Stomach smooth muscle (tissue), 2 donors: Measurements from ENCODE around the gene LRRFIP2.
A peak's percentile ranks its signal among the peaks of the same experiment; 100 is the strongest.

Experiments
- H3K27ac ChIP-seq: one replicate; pipeline ENCODE4 v1.7.0; 2013; ENCODE audit warnings: mild to moderate bottlenecking, low read length, inconsistent platforms
- H3K27me3 ChIP-seq, 2 donors: one replicate each; pipeline ENCODE4 v1.7.0; 2013; ENCODE audit warnings: low read length in 2 of 2; ENCODE audit not compliant: insufficient read depth in 2 of 2, control insufficient read depth in 1 of 2
- H3K36me3 ChIP-seq, 2 donors: one replicate each; pipeline ENCODE4 v1.7.0; 2013; ENCODE audit warnings: low read length in 2 of 2; ENCODE audit not compliant: control insufficient read depth in 2 of 2, insufficient read depth in 2 of 2
- H3K4me1 ChIP-seq: one replicate; pipeline ENCODE4 v1.7.0; 2013; ENCODE audit warnings: low read length; ENCODE audit not compliant: control insufficient read depth, insufficient read depth
- H3K4me3 ChIP-seq, 2 donors: one replicate each; pipeline ENCODE4 v1.7.0; 2013; ENCODE audit warnings: low read length in 2 of 2
- H3K9ac ChIP-seq, 2 donors: one replicate each; pipeline ENCODE4 v1.7.0; 2013; ENCODE audit warnings: low read length in 2 of 2, mild to moderate bottlenecking in 1 of 2
- H3K9me3 ChIP-seq, 2 donors: one replicate each; pipeline ENCODE4 v1.7.0; 2013; ENCODE audit warnings: low read length in 2 of 2; ENCODE audit not compliant: control insufficient read depth in 2 of 2
- donor health status: healthy.
- donor health status: Pancreatic carcinoma.

The LRRFIP2 gene

GRCh38 chr3:37189109-37189508 is 14.7 kb upstream of the LRRFIP2 start:
- Histone ChIP-seq H3K9me3 (no peaks in the 10 kb centered on the region), H3K9ac (no peak overlapping the region), H3K36me3 (no peaks in the 10 kb centered on the region), H3K27ac (no peak overlapping the region), H3K27me3 (no peaks in the 10 kb centered on the region), H3K4me3 (no peak overlapping the region), H3K4me1 (peaks cover 5% of the 10 kb centered on the region)

GRCh38 chr3:37183976-37184375 is 9.6 kb upstream of the LRRFIP2 start:
- H3K27me3 ChIP-seq, result no peaks in the 10 kb centered on the region
- no peaks in the 10 kb centered on the region for H3K9me3 ChIP-seq
- no peaks in the 10 kb centered on the region for H3K36me3 ChIP-seq
- H3K4me1 ChIP-seq, result peaks cover 13% of the 10 kb centered on the region
- H3K27ac ChIP-seq, result peak overlapping the region; percentile 68
- H3K9ac ChIP-seq, result no peak overlapping the region
- H3K4me3 ChIP-seq, result peak overlapping the region in 1 of 2 donors; percentile 49

GRCh38 chr3:37183375-37183831 is 9.0 kb upstream of the LRRFIP2 start:
- peak overlapping the region; percentile 68 for H3K27ac ChIP-seq
- H3K4me3 ChIP-seq, result peak overlapping the region in 1 of 2 donors; percentile 49
- no peaks in the 10 kb centered on the region for H3K9me3 ChIP-seq
- H3K27me3 ChIP-seq, result no peaks in the 10 kb centered on the region
- H3K9ac ChIP-seq, result no peak overlapping the region
- peaks cover 13% of the 10 kb centered on the region for H3K4me1 ChIP-seq
- no peaks in the 10 kb centered on the region for H3K36me3 ChIP-seq

GRCh38 chr3:37182816-37183215 is 8.4 kb upstream of the LRRFIP2 start:
- no peaks in the 10 kb centered on the region for H3K36me3 ChIP-seq
- H3K27me3 ChIP-seq, result no peaks in the 10 kb centered on the region
- peak overlapping the region; percentile 68 for H3K27ac ChIP-seq
- H3K4me3 ChIP-seq, result no peak overlapping the region
- H3K9ac ChIP-seq, result no peak overlapping the region
- peaks cover 16% of the 10 kb centered on the region for H3K4me1 ChIP-seq
- H3K9me3 ChIP-seq, result no peaks in the 10 kb centered on the region

- Histone ChIP-seq H3K27me3 (no peaks in the 10 kb centered on the region), H3K9ac (no peak overlapping the region), H3K36me3 (no peaks in the 10 kb centered on the region), H3K4me1 (peaks cover 21% of the 10 kb centered on the region), H3K4me3 (no peak overlapping the region), H3K9me3 (no peaks in the 10 kb centered on the region), H3K27ac (no peak overlapping the region)
Measured at GRCh38 chr3:37181756-37182155, 7.4 kb upstream of the LRRFIP2 start.

- Histone ChIP-seq H3K27ac (no peak overlapping the region), H3K27me3 (no peaks in the 10 kb centered on the region), H3K4me3 (no peak overlapping the region), H3K9me3 (no peaks in the 10 kb centered on the region), H3K9ac (no peak overlapping the region), H3K4me1 (peaks cover 18% of the 10 kb centered on the region), H3K36me3 (no peaks in the 10 kb centered on the region)
Measured at GRCh38 chr3:37179144-37179967, 5.0 kb upstream of the LRRFIP2 start.

GRCh38 chr3:37173806-37174205 is 576 bp downstream of the LRRFIP2 start:
- no peak overlapping the region for H3K27ac ChIP-seq
- H3K9me3 ChIP-seq, result no peaks in the 10 kb centered on the region
- H3K4me3 ChIP-seq, result no peak overlapping the region
- no peak overlapping the region for H3K9ac ChIP-seq
- no peaks in the 10 kb centered on the region for H3K27me3 ChIP-seq
- no peaks in the 10 kb centered on the region for H3K36me3 ChIP-seq
- peaks cover 14% of the 10 kb centered on the region for H3K4me1 ChIP-seq

GRCh38 chr3:37171144-37171543 is 3.2 kb downstream of the LRRFIP2 start:
- Histone ChIP-seq H3K9ac (no peak overlapping the region), H3K36me3 (no peaks in the 10 kb centered on the region), H3K27me3 (no peaks in the 10 kb centered on the region), H3K27ac (no peak overlapping the region), H3K4me3 (no peak overlapping the region), H3K4me1 (peaks cover 6% of the 10 kb centered on the region), H3K9me3 (no peaks in the 10 kb centered on the region)

GRCh38 chr3:37170513-37170912 is 3.9 kb downstream of the LRRFIP2 start:
- H3K9me3 ChIP-seq, result no peaks in the 10 kb centered on the region
- H3K27ac ChIP-seq, result no peak overlapping the region
- no peaks in the 10 kb centered on the region for H3K36me3 ChIP-seq
- H3K9ac ChIP-seq, result no peak overlapping the region
- no peak overlapping the region for H3K4me3 ChIP-seq
- no peaks in the 10 kb centered on the region for H3K27me3 ChIP-seq
- H3K4me1 ChIP-seq, result peaks cover 6% of the 10 kb centered on the region

- H3K9me3 ChIP-seq, result no peaks in the 10 kb centered on the region
- peaks cover 6% of the 10 kb centered on the region for H3K4me1 ChIP-seq
- no peak overlapping the region for H3K4me3 ChIP-seq
- H3K9ac ChIP-seq, result no peak overlapping the region
- no peak overlapping the region for H3K27ac ChIP-seq
- H3K36me3 ChIP-seq, result no peaks in the 10 kb centered on the region
- H3K27me3 ChIP-seq, result no peaks in the 10 kb centered on the region
Measured at GRCh38 chr3:37170060-37170459, 4.3 kb downstream of the LRRFIP2 start.

GRCh38 chr3:37168896-37169295 is 5.5 kb downstream of the LRRFIP2 start:
- Histone ChIP-seq H3K9me3 (no peaks in the 10 kb centered on the region), H3K9ac (no peak overlapping the region), H3K27me3 (no peaks in the 10 kb centered on the region), H3K27ac (no peak overlapping the region), H3K4me3 (no peak overlapping the region), H3K36me3 (no peaks in the 10 kb centered on the region), H3K4me1 (peaks cover 6% of the 10 kb centered on the region)
